Psoas muscle (tissue), 8 donors: Measurements from ENCODE around the gene POLR2L. TPM values are rescaled to one million over a fixed set of nuclear protein-coding genes. Genes with fewer than 3 reads are reported as not detected.

Source experiments
- ATAC-seq, 4 donors: fragments of 200-7000 bp; cut with Tn5 transposase; one replicate each; pipeline ENCODE4 v1.9.1; 2020; ENCODE audit warnings: moderate library complexity in 3 of 4, mild to moderate bottlenecking in 2 of 4
- DNase-seq, 2 donors: peaks; one replicate each; pipeline ENCODE4 v3.0.0-alpha.2; 2020
- H3K27ac ChIP-seq: fragments of 200-600 bp; one replicate; pipeline ENCODE4 v1.8.0; 2022
- H3K27me3 ChIP-seq, 3 donors: fragments of 200-600 bp in 1 of 3; one replicate each; pipeline versions ENCODE4 v1.6.1 to v1.8.0; 2013 to 2022; ENCODE audit warnings: low read length in 2 of 3, mild to moderate bottlenecking in 2 of 3, moderate library complexity in 1 of 3; ENCODE audit not compliant: insufficient read depth in 3 of 3
- H3K36me3 ChIP-seq, 2 donors: fragments of 200-600 bp in 1 of 2; one replicate each; pipeline versions ENCODE4 v1.6.1 to v1.8.0; 2013 to 2022; ENCODE audit warnings: low read depth in 1 of 2, mild to moderate bottlenecking in 1 of 2, moderate library complexity in 1 of 2; ENCODE audit not compliant: insufficient read depth in 1 of 2
- H3K4me1 ChIP-seq: fragments of 200-600 bp; one replicate; pipeline ENCODE4 v1.8.0; 2022
- H3K4me3 ChIP-seq: fragments of 200-600 bp; one replicate; pipeline ENCODE4 v1.8.0; 2022; ENCODE audit warnings: mild to moderate bottlenecking
- H3K9me3 ChIP-seq: fragments of 200-600 bp; one replicate; pipeline ENCODE4 v1.8.0; 2022
- CTCF ChIP-seq: fragments of 200-600 bp; IDR thresholded peaks from one replicate; pipeline ENCODE4 v1.8.0; 2022; ENCODE audit warnings: antibody characterized with exemption
- WGBS, 3 donors: extraction: QIAGEN DNeasy Blood & Tissue Kit; methylation state at CpG; one replicate each; pipeline versions ENCODE4 v1.1.6 to v1.1.7; 2013; 5-methylcytosine and 5-hydroxymethylcytosine counted together
- intact Hi-C, 2 donors: fragments of 100-400 bp; cut with DNase I; formaldehyde crosslinking; loops; one replicate each; pipeline versions ENCODE4 v1.11.0 to v1.14.2; 2022
- polyA plus RNA-seq, 3 donors: library from polyadenylated mRNA; stranded (reverse); fragments of 200-250 nt; gene quantifications; one replicate each; pipeline ENCODE4 v1.2.3, GENCODE V29; 2013
- total RNA-seq, 4 donors: library from RNA; stranded (reverse); fragmentation: NEBNext Ultra II Directional in 2 of 4; extraction: Animal tissue kit (Norgen Biotek cat#: 25700) in 2 of 4; gene quantifications; one replicate each; pipeline versions ENCODE4 v1.2.1 to v1.2.4, GENCODE V29; 2021 to 2023
- donor health status: healthy with polysubstance abuse.
- donor health status: DM: no; HTN: no; CAD: no; lungs with moderate emphysema.
- donor health status: Bipolar disorder and iron deficiency.
- donor health status: healthy.
- donor health status: DM: yes; HTN: yes; CAD: no.
- donor health status: DM: no; HTN: no; CAD: no.
- donor health status: DM: no; HTN: no; CAD: no.
- donor health status: DM: yes; HTN: yes; CAD: no.

Gene POLR2L
- total and polyA plus RNA-seq, 7 donors = 113 to 205 (median 176) TPM

- Histone ChIP-seq H3K9me3 (no peaks in the 10 kb centered on the region), H3K36me3 (peaks cover 10 to 46% of the 10 kb centered on the region in 2 donors), H3K4me3 (no peak overlapping the region), H3K27ac (peak overlapping the region; percentile 97), H3K27me3 (no peaks in the 10 kb centered on the region), H3K4me1 (peaks cover 28% of the 10 kb centered on the region)
- intact Hi-C loops = no loop called here
- WGBS, 3 donors = 85 to 93% (median 85%) methylated on average over 6 of the region's 6 CpGs
- TF ChIP-seq CTCF = no peak
- DNase-seq (no peak), ATAC-seq (no peak)
Measured at GRCh38 chr11:813072-813455, 29.3 kb downstream of the POLR2L start.

GRCh38 chr11:812390-812789, 29.9 kb downstream of the POLR2L start:
- Histone ChIP-seq H3K27ac (peak overlapping the region; percentile 97), H3K9me3 (no peaks in the 10 kb centered on the region), H3K4me3 (peak overlapping the region; percentile 93), H3K4me1 (peaks cover 31% of the 10 kb centered on the region), H3K36me3 (peaks cover 10 to 46% of the 10 kb centered on the region in 2 donors), H3K27me3 (no peaks in the 10 kb centered on the region)
- intact Hi-C loops = no loop called here
- no peak for TF ChIP-seq CTCF
- DNase-seq (no peak), ATAC-seq (no peak)
- 56 to 72% (median 71%) methylated on average over 3 of the region's 3 CpGs for WGBS, 3 donors

GRCh38 chr11:811446-812245, 30.7 kb downstream of the POLR2L start:
- WGBS, 3 donors = 44 to 58% (median 48%) methylated on average over 14 of the region's 14 CpGs
- peak overlapping the region; percentile 93 for H3K4me3 ChIP-seq

GRCh38 chr11:810040-810567, 32.2 kb downstream of the POLR2L start:
- Histone ChIP-seq H3K4me1 (peaks cover 31% of the 10 kb centered on the region), H3K4me3 (peak overlapping the region; percentile 93), H3K27me3 (no peaks in the 10 kb centered on the region), H3K27ac (peak overlapping the region; percentile 97), H3K36me3 (peaks cover 10 to 42% of the 10 kb centered on the region in 2 donors), H3K9me3 (no peaks in the 10 kb centered on the region)
- ATAC-seq (no peak), DNase-seq (no peak)
- intact Hi-C loops = no loop called here
- no peak for TF ChIP-seq CTCF
- 0 to 1% (median 1%) methylated on average over 55 of the region's 55 CpGs for WGBS, 3 donors

More at GRCh38 chr11:811446-812245, 30.7 kb downstream of the POLR2L start:
- peaks cover 10 to 46% of the 10 kb centered on the region in 2 donors for H3K36me3 ChIP-seq
- H3K4me1 ChIP-seq = peaks cover 31% of the 10 kb centered on the region
- DNase-seq (no peak), ATAC-seq (peak in 3 of 4 donors; percentile 1 to 36 (median 9))
- peak overlapping the region; percentile 97 for H3K27ac ChIP-seq
- H3K9me3 ChIP-seq = no peaks in the 10 kb centered on the region
- H3K27me3 ChIP-seq = no peaks in the 10 kb centered on the region
- peak; percentile 15 for TF ChIP-seq CTCF
- intact Hi-C loops = no loop called here
